Activated CD4-positive, alpha-beta T cell treated with anti-CD3 and anti-CD28 coated beads for 1 hour (primary cell): ENCODE measurements around the gene MIS18BP1.
"Not testable (repeated sequence)": the region's sequence is repeated elsewhere in the genome, so short reads cannot be mapped to it uniquely, and the experiment has no call there.

Experiments
- DNase-seq: peaks from one replicate; pipeline ENCODE4 v3.0.0-alpha.2; 2020

MIS18BP1 gene

DNA sequence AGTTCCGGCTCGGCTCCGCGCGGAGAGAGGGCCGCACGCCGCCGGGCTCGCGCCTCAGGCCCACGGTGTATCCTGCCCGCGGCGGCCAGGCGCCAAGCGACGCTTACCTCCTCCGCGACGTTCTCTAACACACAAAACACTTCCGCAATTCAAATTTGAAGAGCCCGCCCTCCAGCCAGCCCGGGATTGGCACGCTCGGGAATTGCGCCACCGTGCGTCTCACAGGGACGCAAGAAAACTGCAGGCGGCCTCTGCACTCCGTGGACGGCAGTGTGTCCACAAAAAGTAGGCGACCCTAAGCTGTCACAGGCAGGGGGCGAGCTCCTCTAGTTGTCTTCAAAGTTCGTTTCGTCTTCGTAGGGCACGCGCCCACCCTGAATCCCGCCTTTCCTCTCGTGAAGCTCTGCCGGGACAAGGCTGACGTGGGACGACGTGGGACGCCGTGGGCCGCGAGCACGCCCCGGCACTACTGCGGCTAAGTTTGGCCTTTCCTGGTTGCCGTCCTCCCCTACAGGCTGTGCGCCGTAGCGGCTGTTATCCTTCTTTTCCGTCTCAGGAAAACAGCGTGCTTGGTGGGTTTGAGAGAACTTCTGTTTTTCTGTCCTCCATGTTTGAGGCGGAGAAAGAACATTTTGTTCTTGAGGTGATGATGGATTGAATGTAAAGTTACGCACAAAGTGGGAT lies at the start of gene MIS18BP1:
MIS18BP1 (minus strand) TSS at position 133 of the 684 bp plus-strand sequence. CDS start 5,916 bp downstream, outside the sequence.
- DNase-seq, result peak; percentile 87

DNA sequence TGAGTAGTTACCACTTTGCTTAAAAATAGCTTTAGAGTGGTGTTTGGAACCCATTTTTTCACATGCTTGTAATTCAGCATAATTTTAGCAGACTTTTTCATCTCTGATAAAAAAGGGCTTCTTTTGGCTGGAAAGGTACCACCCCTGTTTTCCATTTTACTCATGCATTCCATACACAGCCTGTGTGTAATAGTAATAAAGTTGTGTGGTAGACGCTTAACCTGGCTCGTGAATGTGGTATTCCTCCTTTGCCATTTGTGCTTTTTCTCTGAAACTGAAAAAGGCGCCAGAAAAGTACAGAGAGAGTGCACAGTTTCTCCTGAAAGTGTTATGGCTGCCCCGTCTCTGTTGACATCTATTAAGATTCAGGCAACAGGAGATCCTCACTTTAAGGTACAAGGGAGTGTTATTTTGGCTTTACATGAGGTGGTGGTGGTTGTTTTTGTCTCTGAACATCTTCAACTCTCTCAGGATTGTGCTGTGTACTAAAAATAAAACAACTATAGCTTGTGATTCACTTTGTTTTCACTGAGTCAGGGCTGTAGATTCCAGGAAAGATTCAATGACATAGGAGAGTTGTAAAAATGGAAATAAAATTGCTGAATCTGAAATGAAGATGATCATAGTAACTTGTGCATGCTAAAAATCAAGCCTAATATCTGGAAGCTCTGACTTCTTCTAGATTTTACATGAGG lies 45.6 kb upstream of the MIS18BP1 start:
- DNase-seq, result no peak

DNA sequence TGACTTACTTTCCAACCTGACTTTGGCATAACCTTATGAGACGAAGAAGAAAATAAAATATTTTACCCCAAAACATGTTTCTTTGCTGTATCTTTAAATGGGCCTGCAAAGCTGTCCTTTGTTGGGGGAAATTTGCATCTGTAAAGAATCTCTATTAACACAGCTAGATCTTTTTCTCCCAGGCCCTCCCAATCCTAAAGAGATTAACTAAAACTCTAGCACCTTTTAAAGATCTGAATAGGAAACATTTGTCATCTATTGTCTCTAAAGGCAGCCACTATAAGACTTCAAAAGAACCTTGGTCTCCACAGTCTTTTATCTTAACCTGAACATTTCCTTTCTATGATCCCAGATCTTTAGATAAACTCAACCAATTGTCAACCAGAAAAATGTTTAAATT lies 41.8 kb upstream of the MIS18BP1 start:
- DNase-seq, result not testable (repeated sequence)

DNA sequence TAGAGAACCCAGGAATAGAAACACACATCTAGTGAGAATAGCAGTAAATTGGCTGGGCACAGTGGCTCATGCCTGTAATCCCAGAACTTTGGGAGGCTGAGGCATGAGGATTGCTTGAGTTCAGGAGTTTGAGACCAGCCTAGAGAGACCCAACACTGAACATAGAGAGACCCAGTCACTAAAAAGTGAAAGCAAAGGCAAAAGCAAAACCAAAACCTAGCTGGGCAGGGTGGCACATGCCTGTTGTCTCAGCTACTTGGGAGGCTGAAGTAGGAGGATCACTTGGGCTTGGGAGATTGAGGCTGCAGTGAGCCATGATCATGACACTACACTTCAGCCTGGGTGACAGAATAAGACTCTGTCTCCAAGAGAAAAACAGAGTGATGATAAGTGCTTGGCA lies 37.5 kb upstream of the MIS18BP1 start:
- DNase-seq, result no peak

DNA sequence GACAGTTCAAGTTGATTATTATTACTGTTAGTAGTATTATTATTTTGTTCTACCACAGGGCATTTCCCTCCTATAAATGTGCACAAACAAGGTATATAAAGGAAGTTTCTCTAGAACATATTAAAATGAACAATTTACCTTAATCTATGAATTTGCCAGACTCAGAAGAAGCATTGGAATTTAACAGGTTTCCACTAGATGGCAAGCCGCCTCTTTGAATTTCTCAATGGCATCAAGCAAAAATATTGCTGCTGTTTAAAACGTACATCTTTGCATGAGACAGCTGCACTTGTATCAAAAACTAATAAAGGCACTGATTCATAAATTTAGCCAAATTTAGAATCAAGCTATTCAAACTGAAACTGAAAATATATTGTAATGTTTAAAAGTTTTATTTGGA lies 34.6 kb upstream of the MIS18BP1 start:
- DNase-seq, result no peak

DNA sequence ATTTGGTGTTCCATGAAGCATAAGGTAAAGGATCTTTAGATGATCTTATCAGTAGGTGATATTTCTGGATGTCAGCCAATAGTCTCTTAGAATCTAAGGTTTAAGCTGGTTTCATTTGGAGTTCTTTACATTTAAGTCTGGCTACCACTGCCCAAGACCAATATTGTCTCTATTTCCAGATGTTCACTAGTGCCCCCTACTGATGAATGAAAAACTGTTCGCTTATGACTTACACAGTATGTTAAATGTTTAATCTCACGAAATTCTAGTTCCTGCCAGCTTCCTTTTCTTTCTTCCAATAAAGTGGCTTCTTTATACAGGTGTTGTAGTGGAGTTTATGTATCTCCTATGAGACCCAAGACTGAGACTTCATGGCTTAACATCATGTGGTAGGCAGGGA lies 31.8 kb upstream of the MIS18BP1 start:
- no peak for DNase-seq

DNA sequence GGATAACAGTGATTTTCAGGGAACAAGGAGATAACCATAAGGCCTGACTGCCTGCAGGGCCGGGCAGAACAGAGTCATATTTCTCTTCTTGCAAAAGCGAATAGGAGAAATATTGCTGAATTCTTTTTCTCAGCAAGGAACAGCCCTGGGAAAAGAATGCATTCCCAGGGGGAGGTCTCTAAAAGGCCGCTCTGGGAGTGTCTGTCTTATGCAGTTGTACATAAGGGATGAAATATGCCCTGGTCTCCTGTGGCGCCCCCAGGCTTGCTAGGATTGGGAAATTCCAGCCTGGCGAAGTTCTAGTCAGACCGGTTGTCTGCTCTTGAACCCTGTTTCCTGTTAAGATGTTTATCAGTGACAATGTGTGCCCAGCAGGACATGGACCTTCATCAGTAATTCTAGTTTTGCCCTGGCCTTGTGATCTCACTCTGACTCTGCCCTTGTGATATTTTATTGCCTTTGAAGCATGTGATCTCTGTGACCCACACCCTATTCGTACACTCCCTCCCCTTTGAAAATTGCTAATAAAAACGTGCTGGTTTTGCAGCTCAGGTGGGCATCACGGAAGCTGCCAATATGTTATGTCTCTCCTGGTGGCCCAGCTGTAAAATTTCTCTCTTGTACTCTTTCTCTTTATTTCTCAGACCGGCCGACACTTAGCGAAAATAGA lies 28.9 kb upstream of the MIS18BP1 start:
- DNase-seq, result not testable (repeated sequence)

DNA sequence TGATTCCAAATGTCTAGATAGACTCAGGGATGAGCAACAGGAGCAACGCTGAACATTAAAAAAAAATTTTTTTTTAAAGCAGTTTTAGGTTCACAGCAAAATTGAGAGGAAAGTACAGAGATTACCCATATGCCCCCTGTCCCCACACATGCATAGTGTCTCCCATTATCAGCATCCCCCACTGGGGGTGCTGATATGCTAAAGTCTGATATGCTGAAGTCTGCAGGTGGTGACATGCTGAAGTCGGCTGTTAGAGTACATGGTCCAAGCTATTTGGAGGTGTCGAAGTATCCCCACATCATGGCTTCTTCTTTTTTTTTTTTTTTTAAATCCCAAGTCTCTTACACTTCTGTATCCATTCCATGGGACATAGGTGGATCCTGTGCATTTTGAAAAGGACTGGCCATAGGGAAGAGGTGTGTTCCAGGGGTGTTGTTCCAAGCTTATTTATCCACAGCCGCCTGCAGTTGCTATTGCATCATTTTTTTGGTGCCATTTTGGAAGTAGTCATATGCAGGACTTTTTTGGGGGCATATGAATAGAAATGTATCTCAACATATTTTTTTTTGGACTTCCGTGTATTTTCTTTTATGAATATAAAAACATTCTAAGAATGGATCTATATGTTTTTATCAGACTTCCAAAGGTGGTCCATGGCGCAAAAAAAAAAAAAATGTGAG lies 19.0 kb upstream of the MIS18BP1 start:
- DNase-seq, result no peak

DNA sequence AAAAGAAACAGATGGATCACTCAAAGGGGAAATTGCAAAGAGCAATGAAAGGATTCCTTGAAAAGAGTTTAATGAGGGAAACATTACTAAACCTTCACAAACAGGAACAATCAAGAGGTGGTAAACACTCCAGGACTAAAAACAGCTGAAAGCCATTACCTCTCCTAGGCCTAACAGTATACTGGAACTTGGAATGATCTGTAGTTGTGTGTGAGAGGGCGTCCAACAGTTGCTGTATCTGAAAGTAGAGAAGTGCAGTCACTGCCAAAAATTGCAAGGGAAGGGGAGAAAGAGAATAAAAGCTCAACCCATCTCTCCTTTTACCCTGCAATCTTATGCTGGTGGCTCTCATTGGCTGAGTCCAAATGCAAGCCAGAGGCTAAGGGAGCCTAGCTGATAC lies 17.0 kb upstream of the MIS18BP1 start:
- no peak for DNase-seq

DNA sequence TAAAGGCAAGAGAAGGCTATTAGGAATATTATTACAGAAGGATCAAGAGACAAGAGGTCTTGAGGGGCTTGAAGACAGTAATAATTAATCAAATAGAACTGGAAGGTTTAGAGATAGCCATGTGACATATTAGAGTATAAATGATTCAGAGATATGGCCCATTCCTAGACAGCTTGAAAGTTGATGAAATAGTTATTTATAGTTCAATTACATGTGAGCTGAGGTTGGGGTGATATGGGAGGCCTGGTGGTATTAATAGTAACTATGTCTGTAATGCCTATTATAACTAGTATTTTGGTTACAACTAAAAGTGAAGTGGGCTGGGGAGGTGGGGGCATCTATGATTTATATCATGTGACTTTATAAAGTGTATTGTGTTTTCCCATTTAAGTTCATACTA lies 14.1 kb upstream of the MIS18BP1 start:
- no peak for DNase-seq

DNA sequence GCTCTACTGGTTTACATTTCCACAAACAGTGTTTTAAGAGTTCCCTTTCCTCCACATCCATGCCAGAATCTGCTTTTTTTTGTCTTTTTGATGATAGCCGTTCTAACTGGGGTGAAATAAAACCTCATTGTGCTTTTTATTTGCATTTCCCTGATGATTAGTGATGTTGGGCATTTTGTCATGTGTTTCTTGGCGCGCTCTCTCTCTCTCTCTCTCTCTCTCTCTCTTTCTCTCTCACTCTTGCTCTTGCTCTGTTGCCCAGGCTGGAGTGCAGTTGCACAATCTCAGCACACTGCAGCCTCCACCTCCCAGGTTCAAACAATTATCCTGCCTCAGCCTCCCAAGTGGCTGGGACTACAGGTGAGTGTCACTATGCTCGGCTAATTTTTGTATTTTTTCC lies 9.6 kb upstream of the MIS18BP1 start:
- DNase-seq, result no peak

DNA sequence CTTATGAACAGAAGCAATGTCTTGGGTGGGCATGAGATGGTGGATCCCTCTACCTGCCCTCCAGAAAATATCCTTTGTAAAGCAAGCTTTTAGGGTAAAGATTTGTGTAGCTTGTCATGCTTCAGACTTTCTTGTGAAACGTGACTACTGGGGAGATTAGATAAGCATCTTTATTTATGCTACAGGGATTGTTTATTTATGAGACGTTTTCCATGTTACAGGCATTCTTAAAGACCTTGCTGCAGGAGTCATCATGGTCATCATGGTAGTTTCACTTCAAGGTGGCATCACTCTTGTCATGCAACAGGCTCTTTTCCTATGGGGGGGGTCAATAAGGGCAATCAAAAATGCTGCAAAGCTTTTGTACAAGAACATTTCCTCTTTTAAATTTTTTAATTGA lies 8.2 kb upstream of the MIS18BP1 start:
- DNase-seq, result no peak

DNA sequence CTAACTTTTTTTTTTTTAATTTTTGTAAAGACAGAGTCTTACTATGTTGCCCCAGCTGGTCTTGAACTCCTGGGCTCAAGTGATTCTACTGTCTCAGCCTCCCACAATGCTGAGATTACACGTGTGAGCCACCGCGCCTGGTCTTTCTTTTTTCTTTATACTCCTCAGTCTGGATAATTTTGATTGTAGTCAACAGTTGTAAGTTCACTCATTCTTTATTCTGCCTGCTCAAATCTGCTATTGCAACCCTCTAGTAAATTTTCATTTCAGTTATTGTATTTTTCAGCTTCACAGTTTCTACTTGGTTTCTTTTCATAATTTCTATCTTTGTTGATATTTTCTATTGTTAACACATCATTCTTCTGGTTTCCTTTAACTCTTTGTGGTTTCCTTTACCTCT lies 5.8 kb upstream of the MIS18BP1 start:
- DNase-seq, result no peak

DNA sequence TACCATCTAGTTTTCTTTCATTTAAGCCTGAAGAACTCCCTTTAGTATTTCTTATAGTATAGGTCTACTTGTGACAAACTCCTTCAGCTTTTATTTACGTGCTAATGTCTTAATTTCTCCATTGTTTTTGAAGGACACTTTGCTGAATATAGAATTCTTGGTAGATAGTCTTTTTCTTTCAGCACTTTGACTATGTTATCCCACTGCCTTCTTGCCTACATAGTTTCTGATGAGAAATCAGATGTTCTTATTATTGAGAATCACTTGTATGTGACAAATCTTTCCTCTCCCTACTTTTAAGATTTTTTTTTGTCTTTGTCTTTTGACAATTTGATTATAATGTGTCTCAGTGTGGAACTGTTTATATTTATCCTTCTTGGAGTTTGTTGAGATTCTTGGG lies 5.1 kb upstream of the MIS18BP1 start:
- DNase-seq, result no peak

DNA sequence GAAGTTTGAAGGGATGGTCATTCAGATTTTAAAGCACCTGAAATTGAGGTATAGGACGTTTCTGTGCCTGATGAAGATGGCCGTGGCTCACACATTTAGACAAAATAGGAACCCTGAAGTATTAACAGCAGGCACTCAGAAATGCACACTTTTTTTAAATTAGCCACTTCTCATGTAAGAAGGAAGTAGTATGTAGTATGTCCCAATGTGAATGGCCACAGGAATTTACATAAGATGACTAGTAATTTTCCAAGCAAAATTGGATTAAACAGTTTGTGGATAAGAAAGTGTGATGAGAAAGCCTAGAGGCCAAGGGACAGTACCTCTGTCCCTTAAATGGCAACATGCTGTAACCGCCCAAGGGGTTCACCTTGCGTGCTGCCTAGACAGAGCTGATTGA lies 1.8 kb upstream of the MIS18BP1 start:
- no peak for DNase-seq

DNA sequence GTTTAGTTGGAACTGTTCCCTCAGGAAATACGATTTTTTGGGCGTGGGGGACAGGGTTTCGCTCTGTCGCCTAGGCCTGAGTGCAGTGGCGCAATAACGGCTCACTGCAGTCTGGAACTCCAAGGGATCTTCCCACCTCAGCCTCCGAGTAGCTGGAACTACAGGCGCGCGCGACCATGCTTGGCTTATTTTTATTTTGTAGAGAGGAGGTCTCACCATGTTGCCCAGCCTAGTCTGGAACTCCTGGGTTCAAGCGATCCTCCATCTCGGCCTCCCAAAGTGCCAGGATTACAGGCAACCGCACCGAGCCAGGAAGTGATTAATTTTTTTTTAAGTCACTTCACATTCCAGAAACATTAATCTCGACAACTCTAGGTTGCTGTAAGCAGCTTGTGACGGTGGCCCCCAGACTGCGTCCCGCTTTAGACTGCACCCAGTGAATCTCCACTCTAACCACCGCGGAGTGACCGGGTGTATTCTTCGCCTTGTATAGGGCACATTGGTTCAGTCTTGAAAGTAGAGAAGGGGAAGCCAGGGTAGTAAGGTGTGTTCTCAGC lies 830 bp upstream of the MIS18BP1 start:
- DNase-seq, result no peak

DNA sequence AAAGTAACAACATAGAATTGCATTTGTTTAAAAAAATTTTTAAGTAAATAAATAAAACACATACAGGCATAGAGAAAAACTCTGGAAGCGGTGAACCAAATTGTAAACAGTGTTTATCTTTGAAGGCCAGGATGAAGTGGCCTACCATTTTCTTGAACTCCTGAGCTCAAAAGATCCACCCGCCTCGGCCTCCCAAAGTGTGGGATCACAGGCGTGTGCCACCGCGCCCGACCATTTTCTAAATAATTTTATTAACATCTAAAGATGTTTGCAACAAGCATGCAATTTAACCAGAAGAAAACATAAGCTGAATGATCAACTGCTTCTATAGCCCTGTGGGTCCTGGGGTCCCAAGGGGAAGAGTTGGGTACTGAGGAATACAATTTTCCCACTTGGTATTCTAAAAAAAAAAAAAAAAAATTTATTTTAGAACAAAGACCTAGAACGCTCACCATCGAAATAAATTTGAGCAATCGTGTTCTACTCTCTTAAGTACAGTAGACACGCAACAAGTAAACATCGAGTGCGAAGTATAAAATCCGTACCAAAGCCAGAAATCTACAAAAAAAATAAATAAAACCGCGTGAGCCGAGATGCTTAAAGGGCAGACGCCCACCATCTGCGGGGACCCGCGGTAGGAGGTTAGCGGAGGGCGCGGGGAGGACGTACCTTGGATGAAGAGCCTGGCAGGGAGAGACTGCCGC lies 484 bp downstream of the MIS18BP1 start:
- no peak for DNase-seq

DNA sequence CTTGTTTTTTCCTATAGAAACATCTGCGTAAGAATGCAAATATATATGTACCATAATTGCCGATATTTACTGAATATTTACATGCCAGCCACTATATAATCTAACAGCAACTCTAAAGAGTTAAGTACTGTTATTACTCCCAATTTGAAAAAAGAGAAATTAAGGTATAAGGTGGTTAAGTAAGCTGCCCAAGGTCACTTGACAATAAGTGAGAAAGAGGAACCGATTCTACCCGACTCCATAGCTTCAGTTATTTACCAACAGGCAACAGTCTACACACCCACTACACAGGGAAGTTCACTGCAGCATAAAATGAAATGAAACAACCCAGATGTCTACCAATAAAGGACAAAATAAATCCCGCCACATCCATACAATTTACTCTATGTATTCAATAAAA lies 1.1 kb downstream of the MIS18BP1 start:
- no peak for DNase-seq

DNA sequence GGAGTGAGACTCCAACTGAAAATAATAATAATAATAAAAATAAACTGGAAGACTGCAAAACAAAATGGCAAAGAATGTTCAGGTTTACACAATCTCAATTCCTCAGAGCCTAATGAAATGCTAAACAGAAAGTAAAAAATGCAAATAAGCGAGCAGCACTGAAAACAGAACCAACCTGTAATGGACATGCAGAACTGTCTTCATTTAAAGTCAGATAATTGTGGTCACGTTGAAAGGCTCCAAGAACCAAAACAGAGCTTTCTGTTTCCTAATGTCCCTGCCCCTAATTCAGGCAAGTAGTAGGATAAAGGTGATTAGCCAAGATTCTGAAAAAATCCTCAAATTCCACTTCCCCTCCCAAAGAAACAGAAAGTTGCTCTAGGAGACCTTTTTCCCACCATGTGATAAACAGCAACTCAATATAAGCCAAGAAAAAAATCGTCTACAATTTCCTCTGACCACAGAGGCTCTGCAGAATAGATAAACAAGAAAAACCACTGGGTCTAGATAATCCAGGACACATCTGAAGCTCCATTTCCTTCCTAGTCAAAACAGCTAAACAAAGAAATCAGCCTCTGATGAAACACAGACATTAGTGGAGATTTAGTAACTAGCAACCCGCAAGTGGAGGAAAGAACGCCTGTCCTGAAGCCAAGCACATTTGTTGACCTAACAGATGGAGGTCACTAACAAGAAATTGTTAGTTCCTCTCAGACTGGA lies 3.0 kb downstream of the MIS18BP1 start:
- no peak for DNase-seq

DNA sequence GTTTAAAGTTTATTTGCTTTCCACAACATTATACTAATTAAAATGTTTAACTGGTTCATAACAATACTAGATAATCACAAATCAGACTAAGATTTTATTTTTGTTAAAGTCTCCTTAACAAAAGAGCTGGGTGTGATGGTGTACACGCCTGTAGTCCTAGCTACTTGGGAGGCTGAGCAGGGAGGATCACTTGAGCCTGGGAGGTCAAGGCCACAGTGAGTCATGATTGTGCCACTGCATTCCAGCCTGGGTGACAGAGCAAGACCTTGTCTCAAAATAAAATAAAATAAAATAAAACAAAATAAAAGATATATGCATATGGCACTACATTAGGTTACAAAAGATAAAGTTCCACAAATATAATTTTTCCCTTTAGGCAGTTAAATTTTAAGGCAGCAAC lies 5.6 kb downstream of the MIS18BP1 start:
- DNase-seq, result no peak

DNA sequence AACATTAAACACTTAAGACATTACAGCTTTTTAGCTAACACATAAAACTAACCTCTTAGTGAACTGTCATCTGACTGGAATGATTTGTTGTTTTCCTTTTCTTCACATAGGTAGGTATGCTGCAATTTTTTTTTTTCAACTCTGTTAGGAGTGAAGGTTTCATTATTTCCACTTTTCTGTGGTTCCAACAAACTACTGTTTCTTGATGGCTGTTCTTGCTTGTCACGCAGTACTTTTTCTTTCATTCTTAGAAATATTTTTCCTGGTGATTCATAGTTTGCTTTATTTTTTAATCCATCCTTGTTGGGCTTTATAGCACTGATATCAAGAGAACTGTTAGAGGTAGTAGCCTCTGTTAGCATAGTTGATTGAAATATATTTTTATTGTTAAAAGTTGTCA lies 6.3 kb downstream of the MIS18BP1 start:
- no peak for DNase-seq

DNA sequence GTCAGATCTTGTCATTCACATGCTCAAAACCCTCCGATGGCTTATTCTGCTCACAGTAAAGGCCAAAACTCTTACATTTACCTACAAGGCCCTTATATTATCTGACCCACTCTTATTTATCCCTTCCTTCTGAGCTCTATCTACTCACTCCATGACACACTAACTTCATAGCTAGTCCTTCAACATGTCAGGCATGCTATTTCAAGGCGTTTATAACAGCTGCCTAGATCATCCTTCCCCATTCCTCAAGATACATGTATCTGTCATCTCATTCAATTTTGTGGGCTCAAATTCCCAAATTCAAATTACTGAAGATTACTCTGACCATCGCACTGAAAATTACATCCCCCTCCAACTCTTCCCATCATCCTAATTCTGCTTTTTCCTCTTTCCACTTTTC lies 6.9 kb downstream of the MIS18BP1 start:
- no peak for DNase-seq
